PFSK-1 (cell line): ENCODE measurements around the gene PRDM1.

Experiments used
- POLR2AphosphoS5 ChIP-seq: IDR thresholded peaks from 2 replicates; pipeline ENCODE4 v1.6.1; 2012; ENCODE audit warnings: low read depth, mild to moderate bottlenecking, control low read depth, low read length, moderate library complexity
- SIN3A ChIP-seq: IDR thresholded peaks from 2 replicates; pipeline ENCODE4 v1.6.1; 2012; ENCODE audit warnings: mild to moderate bottlenecking, low read length, moderate library complexity, borderline replicate concordance; ENCODE audit not compliant: insufficient read depth
- TAF1 ChIP-seq: IDR thresholded peaks from 2 replicates; pipeline ENCODE4 v1.6.1; 2012; ENCODE audit warnings: low read length, control low read depth, borderline replicate concordance; ENCODE audit not compliant: insufficient read depth

- TF ChIP-seq TAF1 (no peak), POLR2AphosphoS5 (no peak), SIN3A (no peak)
Measured at GRCh38 chr6:106056746-106057390, 29.3 kb upstream of the PRDM1 start.
